HFF-Myc (cell line): ENCODE data around the gene SDHC.
"Not testable (repeated sequence)": the region's sequence is repeated elsewhere in the genome, so short reads cannot be mapped to it uniquely, and the experiment has no call there.

ENCODE experiments used
- DNase-seq: peaks from one replicate; pipeline ENCODE4 v3.0.0-alpha.2; 2011; ENCODE audit warnings: low read depth; ENCODE audit errors: extremely low read depth
- H3K4me3 ChIP-seq: replicated peaks from 2 replicates; pipeline ENCODE4 v1.5.1; 2011; ENCODE audit warnings: low read depth, mild to moderate bottlenecking, control low read depth, low read length
- CTCF ChIP-seq: IDR thresholded peaks from 2 replicates; pipeline ENCODE4 v1.5.1; 2012; ENCODE audit warnings: mild to moderate bottlenecking, low read depth, low read length, control low read depth; ENCODE audit errors: missing control alignments

The SDHC gene

GRCh38 chr1:161399257-161399998 is 85.2 kb downstream of the SDHC start:
- H3K4me3 ChIP-seq = peak overlapping the region; percentile 73
- peak; percentile 45 for TF ChIP-seq CTCF
- DNase-seq = peak; percentile 86

DNA sequence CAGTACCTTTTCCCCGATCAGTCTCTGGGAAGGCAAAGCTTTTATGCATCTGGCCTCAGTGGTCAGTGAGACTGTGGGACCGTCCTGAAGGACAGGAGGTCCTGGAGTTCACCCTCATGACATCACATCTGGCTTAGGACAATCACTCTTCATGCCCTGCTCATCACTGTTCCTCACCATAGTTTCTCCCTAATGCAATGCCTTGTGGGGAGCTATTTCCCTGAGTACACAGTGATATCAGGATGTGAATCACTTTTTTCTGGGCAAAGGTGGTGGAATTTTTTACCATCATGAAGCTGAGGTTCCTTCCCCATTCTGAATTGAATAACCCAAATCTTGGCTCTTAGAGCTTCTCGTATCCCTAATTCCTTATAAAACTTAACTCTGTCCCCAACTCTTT is 88.3 kb downstream of the SDHC start:
- TF ChIP-seq CTCF = no peak
- no peak for DNase-seq

GRCh38 chr1:161404051-161404597 is 89.9 kb downstream of the SDHC start:
- no peak for TF ChIP-seq CTCF
- DNase-seq = no peak
- no peak overlapping the region for H3K4me3 ChIP-seq

More for the DNA sequence above, 88.3 kb downstream of the SDHC start:
- no peak overlapping the region for H3K4me3 ChIP-seq

- not testable (repeated sequence) for H3K4me3 ChIP-seq, DNase-seq
These were observed 92.4 kb downstream of the SDHC start for GRCh38 chr1:161406551-161406950.

- no peak for DNase-seq
- no peak overlapping the region for H3K4me3 ChIP-seq
- TF ChIP-seq CTCF = no peak
These were observed 93.3 kb downstream of the SDHC start for GRCh38 chr1:161407451-161407985.

GRCh38 chr1:161408429-161409052 is 94.4 kb downstream of the SDHC start:
- no peak for TF ChIP-seq CTCF
- H3K4me3 ChIP-seq = no peak overlapping the region
- no peak for DNase-seq

DNA sequence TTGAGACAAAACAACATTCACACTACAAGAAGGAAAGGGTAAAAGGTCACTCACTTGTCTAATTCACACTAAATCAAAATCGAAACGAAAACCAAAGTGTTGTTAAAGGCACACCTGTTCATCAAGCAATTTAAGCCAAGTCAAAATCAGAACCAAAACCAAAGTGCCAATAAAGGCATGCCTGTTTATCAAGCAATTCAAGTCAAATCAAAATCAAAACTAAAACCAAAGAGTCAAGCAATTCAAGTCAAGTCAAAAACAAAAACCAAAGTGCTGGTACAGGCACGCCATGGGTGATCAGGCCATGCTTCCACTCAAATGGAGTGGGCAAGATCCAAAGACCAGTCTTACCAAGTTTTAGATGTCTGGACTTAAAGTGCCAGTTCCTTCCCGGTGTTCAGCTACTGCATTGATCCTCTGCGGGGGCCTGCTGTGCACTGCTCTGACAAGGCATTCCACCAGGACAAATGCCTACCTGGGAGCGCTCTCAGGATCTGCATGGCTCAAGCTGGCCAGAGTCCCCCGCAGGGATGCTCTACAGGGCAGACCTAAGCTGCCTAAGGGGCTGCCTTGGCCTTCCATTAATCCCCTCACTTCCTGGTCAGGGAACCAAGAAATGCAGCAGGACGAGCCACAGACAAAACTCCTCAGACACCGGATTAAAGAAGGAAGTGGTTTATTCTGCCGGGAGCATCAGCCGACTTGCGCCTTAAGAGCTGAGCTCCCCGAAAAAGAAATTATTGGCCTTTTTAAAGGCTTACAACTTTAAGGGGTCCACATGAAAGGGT is 95.9 kb downstream of the SDHC start:
- H3K4me3 ChIP-seq, DNase-seq: not testable (repeated sequence)

DNA sequence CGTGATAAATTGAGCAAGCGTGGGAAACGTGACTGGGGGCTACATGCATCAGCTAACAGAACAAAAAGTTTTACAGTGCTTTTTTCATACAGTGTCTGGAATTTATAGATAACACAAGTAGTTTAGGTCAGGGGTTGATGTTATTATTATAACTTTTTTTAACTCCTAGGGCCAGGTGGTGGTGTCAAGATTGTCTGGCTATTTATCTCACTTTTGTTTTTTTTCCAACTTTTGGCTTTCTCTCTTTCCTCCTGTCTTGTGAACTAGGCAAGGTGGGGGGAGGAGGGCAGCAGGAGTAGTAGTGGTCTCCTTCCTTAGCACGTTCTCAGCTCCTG is 96.4 kb downstream of the SDHC start:
- DNase-seq, H3K4me3 ChIP-seq: not testable (repeated sequence)
